HG02870 (cell line): ENCODE data around the gene SLCO1A2.

Experiments used
- ATAC-seq: cut with Tn5 transposase; IDR thresholded peaks from one replicate; pipeline ENCODE4 v1.9.1; 2021; ENCODE audit warnings: mild to moderate bottlenecking, moderate library complexity; ENCODE audit not compliant: unreplicated experiment

Gene SLCO1A2

DNA sequence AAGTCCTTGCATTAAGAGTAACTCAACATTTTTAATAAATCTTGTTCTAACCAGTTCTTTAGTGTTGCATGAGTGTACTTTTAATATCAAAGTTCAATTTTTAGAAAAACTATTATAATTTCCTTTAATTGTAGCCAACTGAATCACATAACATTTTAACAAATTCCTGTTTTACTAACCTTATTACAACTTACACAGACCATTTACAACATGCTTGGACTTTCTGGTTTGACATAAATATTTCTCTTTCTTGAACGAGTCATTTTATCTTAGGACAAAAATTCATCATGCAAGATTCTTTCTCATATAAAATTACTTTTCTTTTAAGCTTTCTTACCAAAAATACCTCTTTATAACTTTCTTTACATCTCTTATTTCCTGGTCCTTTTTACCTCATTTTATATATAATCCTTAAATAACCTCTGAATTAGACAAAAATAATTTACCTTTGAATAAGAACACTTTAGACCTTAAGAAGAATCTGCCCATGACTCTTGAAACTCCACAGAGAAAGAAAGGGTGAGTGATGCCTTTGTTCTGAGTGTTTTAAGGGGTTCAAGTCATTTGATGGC is 3.9 kb downstream of the SLCO1A2 start:
- ATAC-seq, result no peak

- no peak for ATAC-seq
Observed at GRCh38 chr12:21328578-21328977, 6.1 kb downstream of the SLCO1A2 start.

- ATAC-seq, result no peak
Observed at GRCh38 chr12:21324551-21324950, 10.2 kb downstream of the SLCO1A2 start.

GRCh38 chr12:21323736-21324135 is 11.0 kb downstream of the SLCO1A2 start:
- no peak for ATAC-seq

- no peak for ATAC-seq
Observed at GRCh38 chr12:21308785-21309184, 25.9 kb downstream of the SLCO1A2 start.

DNA sequence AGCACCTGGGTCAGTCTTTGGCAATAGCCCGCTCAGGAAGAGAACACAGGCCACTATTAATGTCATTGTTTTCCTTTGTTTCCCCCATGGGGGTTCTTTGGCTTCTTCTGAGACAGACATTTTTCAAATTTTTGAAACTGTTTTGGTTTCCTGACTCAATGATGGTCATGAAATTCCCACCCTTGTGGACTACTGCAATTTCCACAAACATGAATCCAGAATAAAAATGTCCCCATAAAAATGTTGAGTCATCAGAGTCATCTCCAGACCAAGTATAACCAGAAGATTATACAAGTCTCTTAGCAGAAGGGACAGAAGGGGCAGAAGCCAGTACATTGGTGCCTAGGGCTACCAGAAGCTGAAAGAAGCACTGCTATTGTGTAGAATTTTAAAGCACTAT is 29.1 kb downstream of the SLCO1A2 start:
- ATAC-seq, result no peak

GRCh38 chr12:21300632-21301031 is 34.1 kb downstream of the SLCO1A2 start:
- no peak for ATAC-seq

DNA sequence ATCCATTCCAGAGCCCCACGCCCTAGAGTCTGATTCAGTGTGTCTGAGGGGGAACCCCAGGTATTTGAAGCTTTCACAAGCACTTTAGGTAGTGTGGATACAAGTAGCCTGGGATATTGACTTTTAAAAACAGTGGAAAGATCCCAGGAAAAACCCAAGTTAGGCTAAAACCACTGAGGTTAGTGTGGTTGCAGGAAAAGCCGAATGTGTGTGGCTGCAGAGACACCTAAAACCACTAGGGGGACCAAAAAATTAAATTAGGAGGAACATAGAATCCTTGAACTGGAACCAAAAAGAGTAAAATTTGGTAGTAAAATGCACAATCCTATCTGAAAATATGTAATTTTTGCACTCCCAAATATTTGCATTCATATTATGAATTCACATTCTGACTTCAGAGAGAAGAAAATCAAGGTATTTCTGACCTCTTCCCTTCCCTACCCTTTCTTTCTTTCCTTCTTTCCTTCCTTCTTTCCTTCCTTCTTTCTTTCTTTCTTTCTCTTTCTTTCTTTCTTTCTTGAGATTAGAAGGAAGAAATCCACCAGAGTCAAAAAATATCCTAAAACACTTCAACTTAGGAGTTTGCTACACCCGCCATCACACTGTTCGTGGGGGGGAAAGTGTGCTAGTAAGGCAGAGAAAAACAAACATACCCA is 37.8 kb downstream of the SLCO1A2 start:
- peak; percentile 65 for ATAC-seq

GRCh38 chr12:21296348-21296747 is 38.4 kb downstream of the SLCO1A2 start:
- no peak for ATAC-seq

- no peak for ATAC-seq
Observed at GRCh38 chr12:21294176-21294575, 40.5 kb downstream of the SLCO1A2 start.

DNA sequence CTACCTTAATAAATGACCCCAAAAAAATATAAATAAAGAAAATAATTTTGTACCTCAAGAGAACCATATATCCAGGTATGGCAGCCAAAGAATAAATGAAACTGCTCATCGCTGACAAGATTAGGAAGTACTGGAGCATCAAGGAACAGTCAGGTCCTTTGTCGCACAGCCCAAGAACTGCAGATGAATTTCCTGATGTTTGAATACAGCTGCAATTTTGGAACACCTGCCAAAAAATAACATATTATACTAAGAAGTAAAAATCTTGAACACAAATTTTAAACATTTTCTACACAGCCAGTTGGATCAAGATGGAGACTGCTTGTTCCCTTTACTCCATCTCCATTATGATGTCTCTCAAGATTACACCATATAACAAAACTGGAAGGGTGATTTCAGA is 42.6 kb downstream of the SLCO1A2 start:
- no peak for ATAC-seq

- ATAC-seq, result no peak
Observed at GRCh38 chr12:21289698-21290097, 45.0 kb downstream of the SLCO1A2 start.

DNA sequence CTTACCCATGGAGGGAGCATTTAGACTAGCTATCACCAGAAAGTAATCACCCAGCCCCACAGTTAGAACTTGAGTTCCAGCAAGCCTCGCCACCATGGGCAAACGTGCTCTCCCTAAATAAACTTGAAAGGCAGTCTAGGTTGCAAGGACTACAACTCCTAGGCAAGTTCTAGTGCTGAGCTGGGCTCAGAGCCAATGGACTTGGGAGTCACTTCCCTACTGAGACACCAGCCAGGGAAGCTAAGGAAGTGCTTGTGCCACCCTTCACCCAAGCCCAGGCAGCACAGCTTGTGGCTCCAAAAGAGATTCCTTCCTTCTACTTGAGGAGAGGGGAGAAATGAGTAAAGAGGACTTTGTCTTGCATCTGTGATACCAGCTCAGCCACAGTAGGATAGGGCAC is 57.9 kb downstream of the SLCO1A2 start:
- no peak for ATAC-seq

DNA sequence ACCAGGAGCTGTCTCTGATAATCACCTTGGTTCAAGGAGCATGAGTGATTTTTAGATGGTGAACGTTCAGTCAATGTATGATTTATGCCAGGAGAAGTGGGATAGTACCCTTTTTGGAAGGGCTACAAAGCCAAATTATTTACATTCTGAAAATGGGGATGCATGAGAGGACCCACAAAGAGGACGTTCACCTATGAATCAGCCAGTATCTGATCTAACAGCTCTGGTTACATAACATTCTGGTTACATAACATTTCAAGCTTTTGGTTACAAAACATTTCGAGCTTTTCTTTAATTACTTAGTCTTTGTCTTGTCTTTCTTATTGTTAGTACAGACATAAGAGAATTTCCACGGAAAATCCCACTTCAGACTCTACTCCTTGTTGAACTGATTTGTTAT is 68.8 kb downstream of the SLCO1A2 start:
- ATAC-seq, result no peak

- ATAC-seq, result no peak
Observed at GRCh38 chr12:21264232-21264631, 70.5 kb downstream of the SLCO1A2 start.

GRCh38 chr12:21257172-21257571 is 77.5 kb downstream of the SLCO1A2 start:
- no peak for ATAC-seq

DNA sequence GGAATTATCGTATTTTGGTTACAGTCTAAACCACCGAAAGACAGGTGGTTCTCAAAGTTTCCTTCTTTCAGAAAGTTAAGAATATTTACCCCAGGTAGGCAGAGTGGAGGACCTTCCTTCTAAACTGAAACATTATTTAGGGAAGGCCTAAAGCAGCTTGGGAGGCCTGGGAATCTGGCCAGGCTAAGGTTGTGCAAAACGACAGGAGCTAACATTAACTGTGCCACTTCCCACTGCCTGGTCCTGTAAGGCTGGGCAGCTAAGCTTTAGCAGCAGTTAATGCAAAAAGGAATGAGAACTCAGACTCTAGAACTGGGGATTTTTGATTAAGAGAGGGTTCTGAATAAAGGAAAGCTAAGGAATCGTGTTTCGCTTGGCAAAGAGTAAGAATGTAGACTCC is 82.6 kb downstream of the SLCO1A2 start:
- no peak for ATAC-seq

- ATAC-seq, result no peak
Observed at GRCh38 chr12:21248679-21249078, 86.0 kb downstream of the SLCO1A2 start.

DNA sequence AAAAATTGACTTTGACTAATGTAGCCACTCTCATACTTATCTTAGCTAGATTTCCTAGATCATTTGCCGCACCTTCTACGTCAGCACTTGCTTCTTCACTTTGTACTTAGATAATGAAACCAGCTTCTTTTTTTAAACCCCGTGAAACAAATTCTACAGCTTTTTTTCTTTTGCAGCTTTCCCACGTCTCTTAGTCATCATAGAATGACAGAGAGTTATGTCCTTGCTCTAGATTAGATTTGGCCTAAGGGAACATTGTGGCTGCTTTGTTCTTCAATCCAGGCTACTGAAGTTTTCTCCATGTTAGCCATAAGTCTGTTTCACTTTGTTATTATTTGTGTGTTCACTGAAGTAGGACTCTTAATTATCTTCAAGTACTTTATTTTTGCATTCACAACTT is 94.9 kb downstream of the SLCO1A2 start:
- no peak for ATAC-seq

- ATAC-seq, result no peak
Observed at GRCh38 chr12:21234395-21234794, 100.3 kb downstream of the SLCO1A2 start.

DNA sequence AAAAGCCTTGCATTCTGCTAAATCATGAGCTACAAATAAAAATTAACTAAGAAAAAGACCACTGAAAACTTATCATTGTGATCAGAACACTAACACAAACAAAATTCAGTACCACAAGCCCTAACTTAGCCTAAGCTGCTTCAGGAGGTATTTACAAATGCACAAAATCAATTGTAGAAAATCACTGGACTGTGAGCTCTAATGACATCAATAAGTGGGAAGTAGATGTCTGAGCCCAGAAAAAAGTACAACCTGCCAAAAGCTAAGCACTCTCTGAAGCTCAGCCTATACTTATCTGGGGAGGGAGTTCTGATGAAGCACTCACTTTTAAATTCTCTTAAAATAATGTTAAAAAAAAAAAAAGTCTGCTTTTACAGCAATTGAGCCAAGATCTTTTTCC is 110.8 kb downstream of the SLCO1A2 start:
- no peak for ATAC-seq

DNA sequence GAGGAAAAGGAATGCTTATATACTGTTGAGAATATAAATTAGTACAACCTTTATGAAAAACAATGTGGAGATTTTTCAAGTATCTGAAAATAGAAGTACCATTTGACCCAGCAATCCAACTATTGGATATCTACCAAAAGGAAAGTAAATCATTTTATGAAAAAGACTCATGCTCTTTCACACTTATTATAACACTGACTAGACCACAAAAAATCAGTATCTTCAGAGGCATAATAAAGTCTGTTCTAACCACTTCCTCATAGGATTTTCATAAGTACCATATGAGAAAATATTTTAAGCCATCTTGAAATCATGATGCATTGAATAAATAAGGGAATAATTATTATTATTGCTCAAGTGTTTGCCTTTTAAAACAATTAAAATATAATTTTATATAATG is 112.9 kb downstream of the SLCO1A2 start:
- ATAC-seq, result no peak

DNA sequence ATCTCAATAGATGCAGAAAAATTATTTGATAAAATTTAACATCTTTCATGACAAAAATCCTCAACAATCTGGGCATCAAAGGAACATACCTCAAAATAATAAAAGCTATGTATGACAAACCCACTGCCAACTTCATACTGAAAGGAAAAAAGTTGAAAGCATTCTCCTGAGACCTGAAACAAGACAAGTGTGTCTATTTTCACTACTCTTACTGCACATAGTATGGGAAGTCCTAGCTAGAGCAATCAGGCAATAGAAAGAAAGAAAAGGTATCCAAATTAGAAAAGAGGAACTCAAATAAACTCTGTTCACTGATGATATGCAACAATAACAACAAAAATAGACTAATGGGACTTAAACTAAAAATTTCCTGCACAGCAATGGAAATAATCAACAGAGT is 113.6 kb downstream of the SLCO1A2 start:
- no peak for ATAC-seq
